ENCODE results near the gene GBP1. TPM values are rescaled to one million over a fixed set of nuclear protein-coding genes. Genes with fewer than 3 reads are reported as not detected.
A peak's percentile ranks its signal among the peaks of the same experiment; 100 is the strongest.

GBP1 gene
- total RNA-seq, 4 donors from 2014 or later, result 1.8 to 6.9 (median 5.0) TPM

GRCh38 chr1:89089962-89090361 is 25.0 kb upstream of the GBP1 start:
- intact Hi-C loops (cut with DNase I; ENCODE audit: low total_unique reads), result no loop called here

GRCh38 chr1:89088572-89088971 is 23.6 kb upstream of the GBP1 start:
- DNase-seq, result no peak
- TF ChIP-seq POLR2A (IDR thresholded peaks at IDR 0.05) (no peak), CTCF (IDR thresholded peaks at IDR 0.05 in 4 of 5, conservative IDR thresholded peaks at IDR 0.05 in 1 of 5) (no peak)
- in situ Hi-C loops (cut with MboI; ENCODE audit: low sequenced_read_pairs in 4 of 4) (loop anchor here in 1 of 4 donors (10.0 kb wide), 1 partner anchor 276 kb away; the partner anchor contains the start of gene GBP6), intact Hi-C loops (cut with DNase I; ENCODE audit: low total_unique reads) (no loop called here)
- no peaks in the 10 kb centered on the region for H3K27me3 ChIP-seq
- no peaks in the 10 kb centered on the region for H3K9me3 ChIP-seq
- H3K27ac ChIP-seq, result no peak overlapping the region
- H3K4me1 ChIP-seq, result no peaks in the 10 kb centered on the region
- H3K36me3 ChIP-seq, result no peaks in the 10 kb centered on the region
- H3K4me3 ChIP-seq, result no peak overlapping the region
- ATAC-seq, result no peak

More at GRCh38 chr1:89089962-89090361, 25.0 kb upstream of the GBP1 start:
- Histone ChIP-seq H3K27me3 (no peaks in the 10 kb centered on the region), H3K4me1 (no peaks in the 10 kb centered on the region), H3K9me3 (no peaks in the 10 kb centered on the region), H3K27ac (no peak overlapping the region), H3K4me3 (no peak overlapping the region), H3K36me3 (no peaks in the 10 kb centered on the region)
- ATAC-seq (no peak), DNase-seq (no peak)
- TF ChIP-seq POLR2A (IDR thresholded peaks at IDR 0.05), result no peak
- no peak for TF ChIP-seq CTCF (IDR thresholded peaks at IDR 0.05 in 4 of 5, conservative IDR thresholded peaks at IDR 0.05 in 1 of 5)
- in situ Hi-C loops (cut with MboI; ENCODE audit: low sequenced_read_pairs in 4 of 4), result loop anchor here in 2 of 4 donors (10.0 kb wide), 2 partner anchors 65 to 275 kb away; partner anchors contain the start of gene GBP6 (in 1 of the 2)

- ATAC-seq (no peak), DNase-seq (no peak)
- H3K9me3 ChIP-seq, result no peaks in the 10 kb centered on the region
- H3K36me3 ChIP-seq, result no peaks in the 10 kb centered on the region
- intact Hi-C loops (cut with DNase I; ENCODE audit: low total_unique reads), result no loop called here
- no peak overlapping the region for H3K4me3 ChIP-seq
- H3K27ac ChIP-seq, result no peak overlapping the region
- in situ Hi-C loops (cut with MboI; ENCODE audit: low sequenced_read_pairs in 4 of 4), result loop anchor here in 1 of 4 donors (10.0 kb wide), 1 partner anchor 278 kb away; the partner anchor contains the start of gene GBP6
- TF ChIP-seq POLR2A (IDR thresholded peaks at IDR 0.05) (no peak), CTCF (IDR thresholded peaks at IDR 0.05 in 4 of 5, conservative IDR thresholded peaks at IDR 0.05 in 1 of 5) (no peak)
- H3K27me3 ChIP-seq, result no peaks in the 10 kb centered on the region
- H3K4me1 ChIP-seq, result no peaks in the 10 kb centered on the region
Measured at GRCh38 chr1:89087241-89087640, 22.2 kb upstream of the GBP1 start.

- in situ Hi-C loops (cut with MboI; ENCODE audit: low sequenced_read_pairs in 4 of 4), result loop anchor here in 1 of 4 donors (10.0 kb wide), 1 partner anchor 279 kb away; the partner anchor contains the start of gene GBP6
- no peak for DNase-seq
- ATAC-seq, result peak in 1 of 2 donors; percentile 64
Measured at GRCh38 chr1:89085781-89086180, 20.8 kb upstream of the GBP1 start.

More at GRCh38 chr1:89085781-89086180, 20.8 kb upstream of the GBP1 start:
- Histone ChIP-seq H3K4me1 (no peaks in the 10 kb centered on the region), H3K27ac (no peak overlapping the region), H3K36me3 (no peaks in the 10 kb centered on the region), H3K4me3 (no peak overlapping the region), H3K9me3 (no peaks in the 10 kb centered on the region), H3K27me3 (no peaks in the 10 kb centered on the region)
- intact Hi-C loops (cut with DNase I; ENCODE audit: low total_unique reads), result no loop called here
- TF ChIP-seq POLR2A (IDR thresholded peaks at IDR 0.05), result no peak
- TF ChIP-seq CTCF (IDR thresholded peaks at IDR 0.05 in 4 of 5, conservative IDR thresholded peaks at IDR 0.05 in 1 of 5), result peak in 4 of 5 experiments; percentile 32 to 67 (median 36)
